WTC11 (cell line): Measurements from ENCODE around the gene HSPA4. TPM values are rescaled to one million over a fixed set of nuclear protein-coding genes. Genes with fewer than 3 reads are reported as not detected.

Experiments
- ATAC-seq: fragments of 200-7000 bp; cut with Tn5 transposase; 2 replicates; pipeline ENCODE4 v1.10.0; 2021; ENCODE audit warnings: mild to moderate bottlenecking, moderate library complexity
- CTCF ChIA-PET: fragments of 300-600 bp; sonication (Branson Sonifier 250); formaldehyde crosslinking; loops from one replicate; lab custom pipeline; 2021; ENCODE audit warnings: antibody characterized with exemption; lab: Charles Lee
- POLR2A ChIA-PET: fragments of 350-600 bp; sonication (Branson Sonifier 250); formaldehyde crosslinking; loops from one replicate; lab custom pipeline; 2021; ENCODE audit warnings: antibody characterized with exemption; lab: Charles Lee
- DNase-seq: peaks from one replicate; pipeline ENCODE4 v3.0.0; 2021; ENCODE audit warnings: low spot score
- H3K27ac Mint-ChIP-seq: 2 replicates; pipeline ENCODE4 v1.8.0; 2021; ENCODE audit warnings: mixed read lengths
- H3K27me3 Mint-ChIP-seq: 2 replicates; pipeline ENCODE4 v1.8.0; 2021; ENCODE audit warnings: low read depth, mild to moderate bottlenecking, moderate library complexity, mixed read lengths
- H3K36me3 Mint-ChIP-seq: 2 replicates; pipeline ENCODE4 v1.8.0; 2021; ENCODE audit warnings: mixed read lengths
- H3K4me1 Mint-ChIP-seq: 2 replicates; pipeline ENCODE4 v1.8.0; 2022; ENCODE audit warnings: mixed read lengths
- H3K4me3 Mint-ChIP-seq: 2 replicates; pipeline ENCODE4 v1.8.0; 2021; ENCODE audit warnings: mild to moderate bottlenecking, moderate library complexity, mixed read lengths
- H3K9me3 Mint-ChIP-seq: 2 replicates; pipeline ENCODE4 v1.8.0; 2021; ENCODE audit warnings: mixed read lengths
- ARID4B ChIP-seq: sonication (generic); formaldehyde crosslinking; IDR thresholded peaks from 2 replicates; pipeline ENCODE4 v1.8.0; 2023; ENCODE audit warnings: missing genetic modification reagents, mild to moderate bottlenecking, borderline replicate concordance
- ATF6 ChIP-seq: sonication (generic); formaldehyde crosslinking; IDR thresholded peaks from 2 replicates; pipeline ENCODE4 v1.8.1; 2023; ENCODE audit warnings: mild to moderate bottlenecking, missing genetic modification reagents
- CREB1 ChIP-seq: sonication (generic); formaldehyde crosslinking; IDR thresholded peaks from 2 replicates; pipeline ENCODE4 v1.8.0; 2023; ENCODE audit warnings: mild to moderate bottlenecking, missing genetic modification reagents
- E2F4 ChIP-seq: sonication (generic); formaldehyde crosslinking; IDR thresholded peaks from 2 replicates; pipeline ENCODE4 v1.8.1; 2022; ENCODE audit warnings: low read depth, mild to moderate bottlenecking, moderate library complexity, missing genetic modification reagents, borderline replicate concordance
- ERG ChIP-seq: fragments of 250-450 bp; sonication (Bioruptor Pico); IDR thresholded peaks from 2 replicates; pipeline ENCODE4 v1.8.0; 2021; ENCODE audit warnings: mild to moderate bottlenecking
- ESRRA ChIP-seq: sonication (generic); formaldehyde crosslinking; IDR thresholded peaks from 2 replicates; pipeline ENCODE4 v1.8.1; 2022; ENCODE audit warnings: mild to moderate bottlenecking, missing genetic modification reagents, borderline replicate concordance
- GABPB1 ChIP-seq: sonication (generic); formaldehyde crosslinking; IDR thresholded peaks from 2 replicates; pipeline ENCODE4 v1.8.1; 2023; ENCODE audit warnings: mild to moderate bottlenecking, missing genetic modification reagents
- HMGXB4 ChIP-seq: sonication (generic); formaldehyde crosslinking; IDR thresholded peaks from 2 replicates; pipeline ENCODE4 v1.8.1; 2023; ENCODE audit warnings: mild to moderate bottlenecking, moderate library complexity, missing genetic modification reagents
- JUN ChIP-seq: sonication (generic); formaldehyde crosslinking; IDR thresholded peaks from 2 replicates; pipeline ENCODE4 v1.8.0; 2023; ENCODE audit warnings: mild to moderate bottlenecking, missing genetic modification reagents
- KAT7 ChIP-seq: sonication (generic); formaldehyde crosslinking; IDR thresholded peaks from 2 replicates; pipeline ENCODE4 v1.8.1; 2023; ENCODE audit warnings: missing genetic modification reagents, mild to moderate bottlenecking, borderline replicate concordance
- NFYB ChIP-seq: sonication (generic); formaldehyde crosslinking; conservative IDR thresholded peaks from 2 replicates; pipeline ENCODE4 v1.8.0; 2022; ENCODE audit warnings: low read depth, missing genetic modification reagents
- NR1H2 ChIP-seq: sonication (generic); formaldehyde crosslinking; IDR thresholded peaks from 2 replicates; pipeline ENCODE4 v1.9.0; 2021; ENCODE audit warnings: mild to moderate bottlenecking, moderate library complexity, missing genetic modification reagents
- NR2C2 ChIP-seq: sonication (generic); formaldehyde crosslinking; IDR thresholded peaks from 2 replicates; pipeline ENCODE4 v1.8.0; 2022; ENCODE audit warnings: mild to moderate bottlenecking, missing genetic modification reagents
- PRDM15 ChIP-seq: sonication (generic); formaldehyde crosslinking; IDR thresholded peaks from 2 replicates; pipeline ENCODE4 v1.8.0; 2022; ENCODE audit warnings: missing genetic modification reagents
- SP1 ChIP-seq: sonication (generic); formaldehyde crosslinking; conservative IDR thresholded peaks from 2 replicates; pipeline ENCODE4 v1.8.1; 2022; ENCODE audit warnings: missing genetic modification reagents
- TCF7 ChIP-seq: sonication (generic); formaldehyde crosslinking; IDR thresholded peaks from 2 replicates; pipeline ENCODE4 v1.8.0; 2022; ENCODE audit warnings: mild to moderate bottlenecking, low read depth, missing genetic modification reagents, moderate library complexity
- ZBTB43 ChIP-seq: sonication (generic); formaldehyde crosslinking; IDR thresholded peaks from 2 replicates; pipeline ENCODE4 v1.8.1; 2023; ENCODE audit warnings: mild to moderate bottlenecking, missing genetic modification reagents
- ZNF416 ChIP-seq: fragments of 250-450 bp; sonication (Bioruptor Pico); IDR thresholded peaks from 2 replicates; pipeline ENCODE4 v1.9.0; 2021; ENCODE audit warnings: mild to moderate bottlenecking, inconsistent platforms
- total RNA-seq: library from RNA; stranded (reverse); gene quantifications from 3 replicates; pipeline ENCODE4 v1.2.3, GENCODE V29; 2021

The HSPA4 gene
- total RNA-seq, 1 experiment from 2014 or later: 363 TPM

GRCh38 chr5:133124891-133125290 lies 73.1 kb downstream of the HSPA4 start (continued):
- TF ChIP-seq E2F4 (CRISPR knock-in tag) (no peak), PRDM15 (no peak), ZNF416 (CRISPR knock-in tag) (no peak), GABPB1 (no peak), JUN (CRISPR knock-in tag) (no peak)

GRCh38 chr5:133128066-133128465 lies 76.3 kb downstream of the HSPA4 start:
- ATAC-seq (no peak), DNase-seq (no peak)
- ChIA-PET POLR2A (no interaction called here), CTCF (interaction anchor here (2.2 kb wide), 1 partner anchor 120 kb away, joined by 7 read pairs; no protein-coding TSS in a partner anchor)
- Mint-ChIP-seq H3K4me3 (no peak overlapping the region), H3K27me3 (peaks cover 5% of the 10 kb centered on the region; the same call in 1 of the 2 replicates), H3K36me3 (no peaks in the 10 kb centered on the region), H3K9me3 (no peaks in the 10 kb centered on the region), H3K27ac (no peak overlapping the region), H3K4me1 (peaks cover 7% of the 10 kb centered on the region)
- no peak for TF ChIP-seq CREB1 (CRISPR knock-in tag)
- no peak for TF ChIP-seq ZNF416 (CRISPR knock-in tag)
- no peak for TF ChIP-seq ERG (CRISPR knock-in tag)
- no peak for TF ChIP-seq HMGXB4

- H3K27ac Mint-ChIP-seq: no peak overlapping the region
- H3K27me3 Mint-ChIP-seq: peaks cover 3% of the 10 kb centered on the region; the same call in 1 of the 2 replicates
- ChIA-PET POLR2A (no interaction called here), CTCF (interaction anchor here (2.2 kb wide), 1 partner anchor 119 kb away, joined by 7 read pairs; no protein-coding TSS in a partner anchor)
- no peaks in the 10 kb centered on the region for H3K36me3 Mint-ChIP-seq
- no peak overlapping the region for H3K4me3 Mint-ChIP-seq
- H3K9me3 Mint-ChIP-seq: no peaks in the 10 kb centered on the region
- H3K4me1 Mint-ChIP-seq: peaks cover 7% of the 10 kb centered on the region
- ATAC-seq (no peak), DNase-seq (no peak)
- TF ChIP-seq NR2C2 (CRISPR knock-in tag): no peak
- TF ChIP-seq KAT7 (CRISPR knock-in tag): no peak
- TF ChIP-seq TCF7 (CRISPR knock-in tag): no peak
- TF ChIP-seq ESRRA (CRISPR knock-in tag): no peak
- no peak for TF ChIP-seq ATF6 (CRISPR knock-in tag)
- no peak for TF ChIP-seq NFYB (CRISPR knock-in tag)
- TF ChIP-seq ARID4B (CRISPR knock-in tag): no peak
- no peak for TF ChIP-seq ZBTB43 (CRISPR knock-in tag)
- no peak for TF ChIP-seq NR1H2
- TF ChIP-seq SP1: no peak
Observed at GRCh38 chr5:133129289-133129688, 77.5 kb downstream of the HSPA4 start.
